COLO668 (cell line): ENCODE data around the gene RBSN.

Experiments
- DNase-seq: peaks from one replicate; lab custom pipeline; 2025; ENCODE audit not compliant: unreplicated experiment; lab: John Stamatoyannopoulos, UW

Gene RBSN

GRCh38 chr3:15023719-15024118, 75.2 kb downstream of the RBSN start:
- no peak for DNase-seq

- DNase-seq: no peak
Observed at GRCh38 chr3:15023249-15023648, 75.7 kb downstream of the RBSN start.
